ENCODE data around the gene HGF.

DNA sequence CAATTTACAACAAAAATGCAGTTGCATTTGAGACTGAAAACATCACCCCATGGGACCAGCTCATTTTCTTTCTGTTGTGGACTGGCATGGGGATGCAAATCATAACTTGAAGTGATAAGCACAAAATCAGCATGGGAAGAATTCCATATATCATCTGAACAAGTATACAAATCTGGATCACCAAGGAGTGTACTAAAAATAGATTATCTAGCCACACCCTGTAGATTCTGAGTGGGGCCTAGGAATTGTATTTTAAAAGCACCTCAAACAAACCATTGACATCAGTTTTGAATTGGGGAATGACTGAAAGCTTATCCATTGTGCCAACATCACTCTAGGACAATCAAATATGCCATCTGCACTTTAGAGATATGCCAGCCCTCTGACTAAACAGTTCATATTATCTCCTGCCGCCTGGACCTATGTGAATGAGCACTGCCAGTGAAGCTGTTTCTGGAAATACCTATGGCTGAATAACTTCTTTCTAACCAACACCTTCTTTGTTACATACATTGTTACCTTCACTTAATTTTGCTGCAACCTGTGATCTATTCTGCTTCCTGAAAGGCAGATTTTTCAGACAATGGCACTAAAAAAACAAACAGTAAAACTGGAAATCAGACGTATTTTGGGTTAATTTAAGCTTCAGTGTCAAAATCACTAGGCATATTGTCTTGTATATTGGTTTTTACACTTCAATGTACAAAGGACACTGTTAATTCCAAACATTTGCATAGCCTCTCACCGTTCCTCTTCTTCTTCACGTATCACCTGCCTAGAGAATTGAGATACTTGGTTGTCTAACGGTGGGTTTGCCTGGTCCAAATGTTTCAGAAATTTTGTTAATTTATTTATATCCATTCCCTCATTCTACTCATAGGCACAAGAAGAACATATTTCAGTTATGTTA lies 42.4 kb upstream of the HGF start:
- TF ChIP-seq CREB1 (IDR thresholded peaks at IDR 0.05; ENCODE audit: low read depth): no peak
- TF ChIP-seq EGR1 (IDR thresholded peaks at IDR 0.05): no peak
- TF ChIP-seq EP300 (IDR thresholded peaks at IDR 0.05; ENCODE audit: borderline replicate concordance): no peak
- no peak for TF ChIP-seq TCF12 (IDR thresholded peaks at IDR 0.05; ENCODE audit: low read depth)
- TF ChIP-seq, protein P1, sequence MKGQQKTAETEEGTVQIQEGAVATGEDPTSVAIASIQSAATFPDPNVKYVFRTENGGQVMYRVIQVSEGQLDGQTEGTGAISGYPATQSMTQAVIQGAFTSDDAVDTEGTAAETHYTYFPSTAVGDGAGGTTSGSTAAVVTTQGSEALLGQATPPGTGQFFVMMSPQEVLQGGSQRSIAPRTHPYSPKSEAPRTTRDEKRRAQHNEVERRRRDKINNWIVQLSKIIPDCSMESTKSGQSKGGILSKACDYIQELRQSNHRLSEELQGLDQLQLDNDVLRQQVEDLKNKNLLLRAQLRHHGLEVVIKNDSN (IDR thresholded peaks at IDR 0.05): no peak
- TF ChIP-seq TEAD4 (IDR thresholded peaks at IDR 0.05): no peak
- TF ChIP-seq, protein P2, sequence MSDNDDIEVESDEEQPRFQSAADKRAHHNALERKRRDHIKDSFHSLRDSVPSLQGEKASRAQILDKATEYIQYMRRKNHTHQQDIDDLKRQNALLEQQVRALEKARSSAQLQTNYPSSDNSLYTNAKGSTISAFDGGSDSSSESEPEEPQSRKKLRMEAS (IDR thresholded peaks at IDR 0.05): no peak
